ENCODE measurements around the gene TNFSF12.

The TNFSF12 gene

DNA sequence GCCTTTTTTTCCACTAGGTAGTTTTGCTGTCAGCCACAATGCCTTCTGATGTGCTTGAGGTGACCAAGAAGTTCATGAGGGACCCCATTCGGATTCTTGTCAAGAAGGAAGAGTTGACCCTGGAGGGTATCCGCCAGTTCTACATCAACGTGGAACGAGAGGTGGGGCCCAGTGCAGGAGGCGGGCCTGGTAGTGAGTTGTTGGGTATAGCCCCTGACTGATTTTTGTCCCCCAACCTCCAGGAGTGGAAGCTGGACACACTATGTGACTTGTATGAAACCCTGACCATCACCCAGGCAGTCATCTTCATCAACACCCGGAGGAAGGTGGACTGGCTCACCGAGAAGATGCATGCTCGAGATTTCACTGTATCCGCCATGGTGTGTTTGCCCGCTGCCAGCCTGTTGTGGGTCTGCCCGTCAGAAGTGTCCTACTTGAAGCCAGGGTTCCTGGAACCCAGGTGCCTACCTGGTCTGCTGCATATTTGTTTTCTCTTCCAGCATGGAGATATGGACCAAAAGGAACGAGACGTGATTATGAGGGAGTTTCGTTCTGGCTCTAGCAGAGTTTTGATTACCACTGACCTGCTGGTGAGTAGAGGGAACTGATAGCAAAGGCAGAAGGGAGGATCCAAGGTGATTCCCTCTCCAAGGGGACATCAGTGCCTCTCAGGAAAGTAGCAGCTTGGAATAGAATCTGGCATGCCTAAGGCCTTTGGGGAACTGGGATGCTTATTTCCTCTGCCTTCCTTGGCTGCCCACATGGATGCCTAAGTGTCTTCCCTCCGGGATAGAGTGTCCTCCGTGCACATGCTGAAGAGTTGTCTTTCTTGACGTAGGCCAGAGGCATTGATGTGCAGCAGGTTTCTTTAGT, 28.7 kb downstream of the TNFSF12 start:
- Histone ChIP-seq H3K27me3 (ENCODE audit: insufficient read depth, low read length) (no peaks in the 10 kb centered on the region), H3K27ac (ENCODE audit: low read depth, low read length) (peak overlapping the region; percentile 88), H2AFZ (ENCODE audit: low read length, unreplicated experiment) (no peak overlapping the region), H3K4me3 (ENCODE audit: low read depth, low read length) (no peak overlapping the region), H3K4me1 (ENCODE audit: control insufficient read depth, insufficient read depth, low read length, unreplicated experiment) (peaks cover 67% of the 10 kb centered on the region), H3K36me3 (ENCODE audit: insufficient read depth, low read length) (peaks cover 52% of the 10 kb centered on the region), H3K79me2 (ENCODE audit: control insufficient read depth, insufficient read depth, low read length, unreplicated experiment) (peaks cover 66% of the 10 kb centered on the region)

DNA sequence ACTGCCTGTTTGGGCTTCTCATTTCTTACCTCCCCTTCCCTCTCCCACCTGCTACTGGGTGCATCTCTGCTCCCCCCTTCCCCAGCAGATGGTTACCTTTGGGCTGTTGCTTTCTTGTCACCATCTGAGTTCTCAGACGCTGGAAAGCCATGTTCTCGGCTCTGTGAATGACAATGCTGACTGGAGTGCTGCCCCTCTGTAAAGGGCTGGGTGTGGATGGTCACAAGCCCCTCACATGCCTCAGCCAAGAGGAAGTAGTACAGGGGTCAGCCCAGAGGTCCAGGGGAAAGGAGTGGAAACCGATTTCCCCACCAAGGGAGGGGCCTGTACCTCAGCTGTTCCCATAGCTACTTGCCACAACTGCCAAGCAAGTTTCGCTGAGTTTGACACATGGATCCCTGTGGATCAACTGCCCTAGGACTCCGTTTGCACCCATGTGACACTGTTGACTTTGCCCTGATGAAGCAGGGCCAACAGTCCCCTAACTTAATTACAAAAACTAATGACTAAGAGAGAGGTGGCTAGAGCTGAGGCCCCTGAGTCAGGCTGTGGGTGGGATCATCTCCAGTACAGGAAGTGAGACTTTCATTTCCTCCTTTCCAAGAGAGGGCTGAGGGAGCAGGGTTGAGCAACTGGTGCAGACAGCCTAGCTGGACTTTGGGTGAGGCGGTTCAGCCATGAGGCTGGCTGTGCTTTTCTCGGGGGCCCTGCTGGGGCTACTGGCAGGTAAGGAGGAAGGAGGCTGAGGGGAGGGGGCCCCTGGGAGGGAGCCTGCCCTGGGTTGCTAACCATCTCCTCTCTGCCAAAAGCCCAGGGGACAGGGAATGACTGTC, 30.4 kb downstream of the TNFSF12 start, which contains the start of gene CD68:
CD68 (plus strand) TSS at position 638 of the 833 bp plus-strand sequence; CDS start at position 678, 40 bp downstream.
- Histone ChIP-seq H3K27me3 (ENCODE audit: insufficient read depth, low read length) (no peaks in the 10 kb centered on the region), H3K27ac (ENCODE audit: low read depth, low read length) (peak within 1 kb of the TSS; percentile 85), H2AFZ (ENCODE audit: low read length, unreplicated experiment) (no peak within 1 kb of the TSS), H3K36me3 (ENCODE audit: insufficient read depth, low read length) (peaks cover 40% of the 10 kb centered on the region), H3K4me3 (ENCODE audit: low read depth, low read length) (peak within 1 kb of the TSS; percentile 54), H3K79me2 (ENCODE audit: control insufficient read depth, insufficient read depth, low read length, unreplicated experiment) (peaks cover 58% of the 10 kb centered on the region), H3K4me1 (ENCODE audit: control insufficient read depth, insufficient read depth, low read length, unreplicated experiment) (peaks cover 76% of the 10 kb centered on the region)

GRCh38 chr17:7579834-7580603, 31.2 kb downstream of the TNFSF12 start:
- Histone ChIP-seq H3K27me3 (ENCODE audit: insufficient read depth, low read length) (no peaks in the 10 kb centered on the region), H3K36me3 (ENCODE audit: insufficient read depth, low read length) (peaks cover 32% of the 10 kb centered on the region), H3K79me2 (ENCODE audit: control insufficient read depth, insufficient read depth, low read length, unreplicated experiment) (peaks cover 58% of the 10 kb centered on the region), H3K27ac (ENCODE audit: low read depth, low read length) (peak overlapping the region; percentile 85), H3K4me1 (ENCODE audit: control insufficient read depth, insufficient read depth, low read length, unreplicated experiment) (peaks cover 69% of the 10 kb centered on the region), H2AFZ (ENCODE audit: low read length, unreplicated experiment) (no peak overlapping the region), H3K4me3 (ENCODE audit: low read depth, low read length) (peak overlapping the region; percentile 54)

- no peak overlapping the region for H2AFZ ChIP-seq (ENCODE audit: low read length, unreplicated experiment)
- peak overlapping the region; percentile 54 for H3K4me3 ChIP-seq (ENCODE audit: low read depth, low read length)
- H3K79me2 ChIP-seq (ENCODE audit: control insufficient read depth, insufficient read depth, low read length, unreplicated experiment): peaks cover 57% of the 10 kb centered on the region
- no peaks in the 10 kb centered on the region for H3K27me3 ChIP-seq (ENCODE audit: insufficient read depth, low read length)
- H3K36me3 ChIP-seq (ENCODE audit: insufficient read depth, low read length): peaks cover 24% of the 10 kb centered on the region
- H3K4me1 ChIP-seq (ENCODE audit: control insufficient read depth, insufficient read depth, low read length, unreplicated experiment): peaks cover 62% of the 10 kb centered on the region
- H3K27ac ChIP-seq (ENCODE audit: low read depth, low read length): peak overlapping the region; percentile 85
These were observed 32.0 kb downstream of the TNFSF12 start for GRCh38 chr17:7580604-7581575.

DNA sequence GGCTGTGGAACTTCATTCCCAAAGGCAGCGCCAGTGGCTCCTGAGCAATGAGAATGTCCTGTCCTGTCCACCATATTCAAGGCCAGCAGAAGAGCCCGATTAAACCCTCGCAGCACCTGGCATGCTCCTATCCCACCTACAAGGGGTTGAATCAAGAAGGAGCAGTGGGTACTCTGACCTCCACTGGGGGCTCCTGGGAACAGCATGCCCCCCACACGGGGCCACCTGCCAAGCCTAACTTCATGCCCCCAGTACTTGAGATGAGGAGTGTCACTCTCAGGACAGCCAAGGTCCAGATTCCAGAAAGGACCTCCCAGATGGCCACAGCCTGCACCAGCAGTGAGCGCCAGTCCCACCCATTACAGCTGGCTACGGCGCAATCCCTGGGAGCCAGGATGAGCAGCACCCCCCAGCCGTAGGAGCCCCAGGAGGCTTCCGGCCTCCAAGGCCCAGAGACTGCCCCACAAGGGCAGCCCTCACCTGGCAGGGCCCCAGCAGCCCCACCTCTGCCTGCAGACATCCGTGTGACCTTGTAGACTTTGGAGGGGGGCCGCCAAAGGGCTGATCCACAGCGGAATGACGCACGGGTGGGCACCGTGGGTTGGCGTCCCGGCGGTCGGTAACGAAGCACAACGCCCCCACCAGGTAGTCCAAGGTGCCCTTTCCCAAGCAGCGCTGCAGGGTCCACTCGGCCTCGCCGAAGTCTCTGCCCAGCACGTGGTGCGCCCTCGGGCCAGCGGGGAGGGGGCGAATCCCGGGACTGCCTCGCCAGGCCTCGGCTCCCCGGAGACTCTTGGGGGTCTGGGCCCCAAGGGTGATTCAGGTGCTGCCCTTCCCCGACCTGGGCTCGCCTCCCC, 33.8 kb downstream of the TNFSF12 start:
- Histone ChIP-seq H2AFZ (ENCODE audit: low read length, unreplicated experiment) (peak overlapping the region; percentile 41), H3K79me2 (ENCODE audit: control insufficient read depth, insufficient read depth, low read length, unreplicated experiment) (peaks cover 40% of the 10 kb centered on the region), H3K27me3 (ENCODE audit: insufficient read depth, low read length) (no peaks in the 10 kb centered on the region), H3K27ac (ENCODE audit: low read depth, low read length) (peak overlapping the region; percentile 89), H3K4me3 (ENCODE audit: low read depth, low read length) (peak overlapping the region; percentile 77), H3K4me1 (ENCODE audit: control insufficient read depth, insufficient read depth, low read length, unreplicated experiment) (peaks cover 56% of the 10 kb centered on the region), H3K36me3 (ENCODE audit: insufficient read depth, low read length) (peaks cover 6% of the 10 kb centered on the region)

DNA sequence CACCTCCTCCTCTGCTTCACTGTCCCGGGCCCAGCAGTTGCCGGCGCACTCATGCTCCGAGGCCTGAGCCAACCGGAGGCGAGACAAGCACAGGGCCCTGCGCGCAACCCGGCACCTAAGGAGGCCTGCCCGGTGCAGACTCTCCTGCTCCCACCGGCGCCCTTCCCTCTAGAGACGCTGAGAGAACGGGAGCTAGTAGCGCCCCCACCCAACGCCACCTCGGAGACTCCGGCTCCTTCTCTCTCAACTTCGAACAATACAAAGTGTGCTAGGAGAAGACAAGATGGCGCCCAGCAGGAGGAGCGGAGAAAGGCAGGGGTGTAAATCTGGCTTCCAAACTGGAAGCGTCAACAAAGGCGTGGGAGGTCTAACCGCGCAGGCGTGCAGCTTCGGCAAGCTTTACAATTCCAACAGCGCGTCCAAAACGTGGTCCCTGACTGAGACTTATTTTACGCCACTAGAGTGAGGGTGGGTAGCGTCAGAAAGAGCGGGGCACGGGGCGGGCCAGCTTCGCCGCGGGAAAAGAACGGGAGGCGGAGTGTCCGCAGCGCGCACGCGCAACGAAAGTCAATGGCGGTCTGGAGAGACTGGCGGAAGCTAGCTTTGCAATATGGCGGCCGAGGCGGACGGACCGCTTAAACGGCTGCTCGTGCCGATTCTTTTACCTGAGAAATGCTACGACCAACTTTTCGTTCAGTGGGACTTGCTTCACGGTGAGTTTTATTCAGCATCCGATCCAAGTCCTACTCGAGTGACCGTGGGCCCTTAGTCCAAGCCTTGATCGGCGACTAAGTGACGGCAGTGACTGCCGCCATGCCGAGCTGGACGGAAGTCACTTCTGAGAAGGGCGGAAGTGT, 34.6 kb downstream of the TNFSF12 start, which contains the start of gene MPDU1:
MPDU1 (plus strand) TSS at position 600 of the 857 bp plus-strand sequence; CDS start at position 611, 11 bp downstream.
- Histone ChIP-seq H3K4me1 (ENCODE audit: control insufficient read depth, insufficient read depth, low read length, unreplicated experiment) (peaks cover 61% of the 10 kb centered on the region), H3K4me3 (ENCODE audit: low read depth, low read length) (peak within 1 kb of the TSS; percentile 77), H3K36me3 (ENCODE audit: insufficient read depth, low read length) (no peaks in the 10 kb centered on the region), H3K27me3 (ENCODE audit: insufficient read depth, low read length) (no peaks in the 10 kb centered on the region), H3K79me2 (ENCODE audit: control insufficient read depth, insufficient read depth, low read length, unreplicated experiment) (peaks cover 38% of the 10 kb centered on the region), H3K27ac (ENCODE audit: low read depth, low read length) (peak within 1 kb of the TSS; percentile 89), H2AFZ (ENCODE audit: low read length, unreplicated experiment) (peak within 1 kb of the TSS; percentile 70)

- Histone ChIP-seq H3K27ac (ENCODE audit: low read depth, low read length) (peak overlapping the region; percentile 30), H3K36me3 (ENCODE audit: insufficient read depth, low read length) (0 out of 2 replicates have a peak, but pooled peaks cover 3% of the 10 kb centered on the region), H2AFZ (ENCODE audit: low read length, unreplicated experiment) (no peak overlapping the region), H3K4me1 (ENCODE audit: control insufficient read depth, insufficient read depth, low read length, unreplicated experiment) (peaks cover 59% of the 10 kb centered on the region), H3K27me3 (ENCODE audit: insufficient read depth, low read length) (no peaks in the 10 kb centered on the region), H3K4me3 (ENCODE audit: low read depth, low read length) (no peak overlapping the region), H3K79me2 (ENCODE audit: control insufficient read depth, insufficient read depth, low read length, unreplicated experiment) (peaks cover 34% of the 10 kb centered on the region)
These were observed 38.0 kb downstream of the TNFSF12 start for GRCh38 chr17:7586673-7587419.

Data from ACC112 (cell line).